NT2/D1 (cell line): ENCODE results near the gene MT1G.
A peak's percentile ranks its signal among the peaks of the same experiment; 100 is the strongest.
"Not testable (repeated sequence)": the region's sequence is repeated elsewhere in the genome, so short reads cannot be mapped to it uniquely, and the experiment has no call there.

ENCODE experiments used
- DNase-seq: peaks from one replicate; pipeline ENCODE4 v3.0.0-alpha.2; 2011; ENCODE audit warnings: low read depth, low spot score
- H3K27me3 ChIP-seq: 2 replicates; pipeline ENCODE4 v1.6.0; 2011; ENCODE audit warnings: mild to moderate bottlenecking; ENCODE audit not compliant: insufficient read length, insufficient read depth
- H3K36me3 ChIP-seq: 2 replicates; pipeline ENCODE4 v1.6.1; 2011; ENCODE audit warnings: mild to moderate bottlenecking, low read length, mixed read lengths; ENCODE audit not compliant: insufficient read depth, insufficient read length
- H3K4me1 ChIP-seq: 2 replicates; pipeline ENCODE4 v1.5.1; 2011; ENCODE audit not compliant: insufficient read depth, insufficient read length
- H3K4me3 ChIP-seq: 2 replicates; pipeline ENCODE4 v1.5.1; 2011; ENCODE audit warnings: low read depth; ENCODE audit not compliant: insufficient read length
- H3K9ac ChIP-seq: 2 replicates; pipeline ENCODE4 v1.6.0; 2011; ENCODE audit warnings: low read depth; ENCODE audit not compliant: insufficient read length
- H3K9me3 ChIP-seq: 2 replicates; pipeline ENCODE4 v1.5.1; 2011; ENCODE audit warnings: mild to moderate bottlenecking, low read length; ENCODE audit not compliant: insufficient read depth
- SUZ12 ChIP-seq: IDR thresholded peaks from 2 replicates; pipeline ENCODE4 v1.6.1; 2011; ENCODE audit not compliant: insufficient read length, insufficient read depth; ENCODE audit errors: extremely low read depth
- YY1 ChIP-seq: IDR thresholded peaks from 2 replicates; pipeline ENCODE4 v1.6.1; 2011; ENCODE audit not compliant: insufficient read length, insufficient read depth
- ZNF274 ChIP-seq: IDR thresholded peaks from 2 replicates; pipeline ENCODE4 v1.6.1; 2011; ENCODE audit warnings: mild to moderate bottlenecking, low read depth, low read length

MT1G gene

GRCh38 chr16:56625943-56626654 lies 41.8 kb downstream of the MT1G start:
- no peaks in the 10 kb centered on the region for H3K9me3 ChIP-seq
- peaks cover 39% of the 10 kb centered on the region for H3K27me3 ChIP-seq
- peak overlapping the region; percentile 67 for H3K4me3 ChIP-seq
- peaks cover 10% of the 10 kb centered on the region for H3K36me3 ChIP-seq
- DNase-seq, result no peak
- H3K9ac ChIP-seq, result peak overlapping the region; percentile 90
- TF ChIP-seq YY1, result no peak
- no peak for TF ChIP-seq SUZ12
- no peak for TF ChIP-seq ZNF274
- H3K4me1 ChIP-seq, result peaks cover 8% of the 10 kb centered on the region

- no peak for TF ChIP-seq YY1
- no peak for TF ChIP-seq SUZ12
- no peak for TF ChIP-seq ZNF274
- no peak for DNase-seq
- Histone ChIP-seq H3K9me3 (no peaks in the 10 kb centered on the region), H3K27me3 (peaks cover 31% of the 10 kb centered on the region), H3K36me3 (peaks cover 10% of the 10 kb centered on the region), H3K4me1 (peaks cover 8% of the 10 kb centered on the region), H3K4me3 (peak within 1 kb of the TSS; percentile 67), H3K9ac (peak within 1 kb of the TSS; percentile 90)
Measured at GRCh38 chr16:56625140-56625942, 42.5 kb downstream of the MT1G start, which contains the start of gene MT1E. MT1E (plus strand) TSS chr16:56625781; CDS start chr16:56625852, 71 bp downstream.

- TF ChIP-seq SUZ12 (no peak), YY1 (no peak)
- Histone ChIP-seq H3K27me3 (peaks cover 24% of the 10 kb centered on the region), H3K4me3 (no peak overlapping the region), H3K9ac (no peak overlapping the region), H3K4me1 (peaks cover 8% of the 10 kb centered on the region), H3K36me3 (peaks cover 10% of the 10 kb centered on the region), H3K9me3 (no peaks in the 10 kb centered on the region)
- DNase-seq, result no peak
Measured at GRCh38 chr16:56623637-56624036, 44.2 kb downstream of the MT1G start.

GRCh38 chr16:56623184-56623583 lies 44.7 kb downstream of the MT1G start:
- not testable (repeated sequence) for DNase-seq, H3K9ac ChIP-seq, H3K4me3 ChIP-seq, H3K4me1 ChIP-seq, H3K9me3 ChIP-seq
- Histone ChIP-seq H3K36me3 (peaks cover 10% of the 10 kb centered on the region), H3K27me3 (peaks cover 28% of the 10 kb centered on the region)

GRCh38 chr16:56621665-56622445 lies 46.0 kb downstream of the MT1G start:
- not testable (repeated sequence) for H3K4me3 ChIP-seq, H3K9me3 ChIP-seq, H3K9ac ChIP-seq, DNase-seq
- Histone ChIP-seq H3K4me1 (peaks cover 12% of the 10 kb centered on the region), H3K36me3 (peaks cover 10% of the 10 kb centered on the region), H3K27me3 (peaks cover 41% of the 10 kb centered on the region)

GRCh38 chr16:56620339-56620897 lies 47.4 kb downstream of the MT1G start:
- Histone ChIP-seq H3K9me3 (no peaks in the 10 kb centered on the region), H3K9ac (no peak overlapping the region), H3K36me3 (no peaks in the 10 kb centered on the region), H3K4me1 (peaks cover 9% of the 10 kb centered on the region), H3K27me3 (peaks cover 40% of the 10 kb centered on the region), H3K4me3 (no peak overlapping the region)
- no peak for DNase-seq
- no peak for TF ChIP-seq SUZ12
- no peak for TF ChIP-seq YY1
- TF ChIP-seq ZNF274, result no peak

- H3K9ac ChIP-seq, result peak overlapping the region; percentile 77
- TF ChIP-seq ZNF274, result no peak
- no peak for TF ChIP-seq SUZ12
- no peak for DNase-seq
- peaks cover 33% of the 10 kb centered on the region for H3K27me3 ChIP-seq
- H3K36me3 ChIP-seq, result no peaks in the 10 kb centered on the region
- no peak overlapping the region for H3K4me3 ChIP-seq
- no peaks in the 10 kb centered on the region for H3K9me3 ChIP-seq
- peaks cover 9% of the 10 kb centered on the region for H3K4me1 ChIP-seq
Measured at GRCh38 chr16:56618138-56618537, 49.7 kb downstream of the MT1G start.
